HepG2 (cell line): ENCODE data around the gene CUL7. TPM values are rescaled to one million over a fixed set of nuclear protein-coding genes. Genes with fewer than 3 reads are reported as not detected.

Experiments
- FOXC1 ChIP-seq: sonication (generic); formaldehyde crosslinking; IDR thresholded peaks from 2 replicates; pipeline ENCODE4 v1.8.0; 2022; ENCODE audit warnings: mild to moderate bottlenecking, missing genetic modification reagents, borderline replicate concordance
- HDAC2 ChIP-seq: sonication (generic); formaldehyde crosslinking; IDR thresholded peaks from 2 replicates; pipeline ENCODE4 v1.4.0; 2020; ENCODE audit warnings: missing genetic modification reagents
- ISX ChIP-seq: sonication (generic); formaldehyde crosslinking; conservative IDR thresholded peaks from 2 replicates; pipeline ENCODE4 v1.5.0; 2020; ENCODE audit warnings: missing genetic modification reagents
- MIER3 ChIP-seq: IDR thresholded peaks from 2 replicates; pipeline ENCODE4 v1.6.1; 2016; ENCODE audit warnings: missing compliant biosample characterization, borderline replicate concordance
- NFATC3 ChIP-seq: sonication (generic); formaldehyde crosslinking; IDR thresholded peaks from 2 replicates; pipeline ENCODE4 v1.5.1; 2020; ENCODE audit warnings: mild to moderate bottlenecking, missing genetic modification reagents
- RXRA ChIP-seq: sonication (generic); formaldehyde crosslinking; IDR thresholded peaks from 2 replicates; pipeline ENCODE4 v1.5.1; 2020; ENCODE audit warnings: missing genetic modification reagents
- SNRNP70 ChIP-seq: fragments of 200-400 bp; formaldehyde crosslinking; IDR thresholded peaks from 2 replicates; pipeline ENCODE4 v1.6.1; 2017; ENCODE audit warnings: mild to moderate bottlenecking, low read depth, low read length, moderate library complexity
- SOX6 ChIP-seq, 2 experiments: fragments of 450-650 bp in 1 of 2; sonication (generic) in 1 of 2; formaldehyde crosslinking in 1 of 2; IDR thresholded peaks; 2 replicates each; pipeline versions ENCODE4 v1.4.0 to v1.6.1; 2017 to 2020; ENCODE audit warnings: antibody characterized with exemption in 1 of 2, mild to moderate bottlenecking in 1 of 2, missing genetic modification reagents in 1 of 2
- U2AF2 ChIP-seq: fragments of 200-400 bp; formaldehyde crosslinking; IDR thresholded peaks from 2 replicates; pipeline ENCODE4 v1.6.1; 2017; ENCODE audit warnings: low read depth, mild to moderate bottlenecking, low read length
- ZBTB25 ChIP-seq: IDR thresholded peaks from 2 replicates; pipeline ENCODE4 v1.6.1; 2018; ENCODE audit warnings: missing genetic modification reagents
- ZEB1 ChIP-seq: IDR thresholded peaks from 2 replicates; pipeline ENCODE4 v1.6.1; 2012; ENCODE audit warnings: mild to moderate bottlenecking, low read depth, inconsistent platforms; ENCODE audit not compliant: insufficient replicate concordance
- ZFP90 ChIP-seq: sonication (generic); formaldehyde crosslinking; IDR thresholded peaks from 2 replicates; pipeline ENCODE4 v1.8.0; 2022; ENCODE audit warnings: missing genetic modification reagents, mild to moderate bottlenecking, inconsistent platforms, borderline replicate concordance
- ZNF143 ChIP-seq: sonication (generic); formaldehyde crosslinking; IDR thresholded peaks from 2 replicates; pipeline ENCODE4 v1.4.0; 2020; ENCODE audit warnings: missing genetic modification reagents
- ZNF160 ChIP-seq: sonication (generic); formaldehyde crosslinking; IDR thresholded peaks from 2 replicates; pipeline ENCODE4 v1.8.0; 2022; ENCODE audit warnings: mild to moderate bottlenecking, inconsistent platforms, missing genetic modification reagents
- ZNF841 ChIP-seq: sonication (generic); formaldehyde crosslinking; IDR thresholded peaks from 2 replicates; pipeline ENCODE4 v1.8.1; 2023; ENCODE audit warnings: missing genetic modification reagents, borderline replicate concordance
- polyA plus RNA-seq, 8 experiments: library from polyadenylated mRNA; depleted of rRNA in 3 of 8; stranded (reverse) in 7 of 8; unstranded in 1 of 8; fragments of >200 nt; fragmentation: Illumina TruSeq in 4 of 8; extraction: Trizol in 4 of 8; gene quantifications; 2 replicates each; pipeline versions ENCODE4 v1.2.1 to v1.2.3, GENCODE V29; 2011 to 2016; ENCODE audit warnings: low read depth in 4 of 8, missing spikeins in 1 of 8, mixed read lengths in 1 of 8; ENCODE audit not compliant: insufficient read depth in 1 of 8
- total RNA-seq, 5 experiments: library from RNA; depleted of rRNA; stranded (reverse); fragments of >200 nt; fragmentation: Illumina TruSeq; extraction: Trizol; gene quantifications; 2 replicates each; pipeline ENCODE4 v1.2.3, GENCODE V29; 2016; ENCODE audit warnings: low read depth in 1 of 5
- TF ChIP-seq, protein P1 (sequence below): sonication (generic); formaldehyde crosslinking; IDR thresholded peaks from 2 replicates; pipeline ENCODE4 v1.4.0; 2020; ENCODE audit warnings: missing genetic modification reagents
- TF ChIP-seq, protein P2 (sequence below): IDR thresholded peaks from 2 replicates; pipeline ENCODE4 v1.6.1; 2016; ENCODE audit warnings: low read depth, missing genetic modification reagents, missing compliant biosample characterization
- TF ChIP-seq, protein P3 (sequence below): IDR thresholded peaks from 2 replicates; pipeline ENCODE4 v1.6.1; 2016; ENCODE audit warnings: missing compliant biosample characterization, missing genetic modification reagents, borderline replicate concordance
- TF ChIP-seq, protein P4 (sequence below): sonication (generic); formaldehyde crosslinking; IDR thresholded peaks from 2 replicates; pipeline ENCODE4 v1.4.0; 2020; ENCODE audit warnings: missing genetic modification reagents

The CUL7 gene
- total and polyA plus RNA-seq, 2 of the 13 experiments (the other 11 are each of a cell fraction or from before 2014, with no cell fraction given) = 32.0 to 60.7 TPM

DNA sequence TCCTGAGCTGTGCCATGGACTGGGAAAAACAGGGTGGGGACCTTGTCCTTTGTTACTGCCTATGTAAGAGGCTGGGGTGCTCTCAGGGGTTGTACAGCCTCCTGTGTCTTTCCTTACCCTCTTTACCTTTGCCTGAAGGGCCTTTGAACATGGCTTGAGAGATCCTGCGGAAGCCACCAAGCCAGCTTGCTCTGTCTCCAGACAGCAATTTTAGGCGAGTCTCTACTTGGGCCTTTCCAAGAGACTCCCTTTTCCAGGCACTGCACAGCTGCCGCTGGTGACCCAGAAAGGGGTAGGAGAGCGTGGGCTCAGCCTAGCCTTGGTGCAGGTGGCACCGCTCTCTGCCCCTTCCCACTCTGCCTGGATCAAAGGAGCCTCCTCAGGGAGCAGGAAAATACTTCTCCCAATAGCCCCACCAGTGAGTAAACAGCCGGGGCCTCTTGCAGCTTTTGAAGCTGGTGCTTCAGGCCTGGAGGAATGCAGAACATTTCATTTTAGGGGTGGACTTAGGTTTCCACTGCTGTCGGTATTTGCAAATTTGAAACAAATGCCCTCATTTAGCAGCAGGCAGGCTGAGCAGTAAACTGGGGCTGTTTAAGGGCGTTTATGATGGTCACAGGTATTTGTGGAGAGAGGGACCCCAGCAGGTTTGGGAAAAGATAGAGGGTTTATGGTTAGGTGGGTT is 36.4 kb upstream of the CUL7 start (continued):
- no peak; the same call in 1 of the 2 replicates for TF ChIP-seq ZNF160 (CRISPR knock-in tag)
- no peak for TF ChIP-seq ZNF841 (CRISPR knock-in tag)
- TF ChIP-seq, protein P1, sequence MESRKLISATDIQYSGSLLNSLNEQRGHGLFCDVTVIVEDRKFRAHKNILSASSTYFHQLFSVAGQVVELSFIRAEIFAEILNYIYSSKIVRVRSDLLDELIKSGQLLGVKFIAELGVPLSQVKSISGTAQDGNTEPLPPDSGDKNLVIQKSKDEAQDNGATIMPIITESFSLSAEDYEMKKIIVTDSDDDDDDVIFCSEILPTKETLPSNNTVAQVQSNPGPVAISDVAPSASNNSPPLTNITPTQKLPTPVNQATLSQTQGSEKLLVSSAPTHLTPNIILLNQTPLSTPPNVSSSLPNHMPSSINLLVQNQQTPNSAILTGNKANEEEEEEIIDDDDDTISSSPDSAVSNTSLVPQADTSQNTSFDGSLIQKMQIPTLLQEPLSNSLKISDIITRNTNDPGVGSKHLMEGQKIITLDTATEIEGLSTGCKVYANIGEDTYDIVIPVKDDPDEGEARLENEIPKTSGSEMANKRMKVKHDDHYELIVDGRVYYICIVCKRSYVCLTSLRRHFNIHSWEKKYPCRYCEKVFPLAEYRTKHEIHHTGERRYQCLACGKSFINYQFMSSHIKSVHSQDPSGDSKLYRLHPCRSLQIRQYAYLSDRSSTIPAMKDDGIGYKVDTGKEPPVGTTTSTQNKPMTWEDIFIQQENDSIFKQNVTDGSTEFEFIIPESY = peak; percentile 64; the same call in 1 of the 2 replicates
- no peak for TF ChIP-seq ZFP90 (CRISPR knock-in tag)
- TF ChIP-seq NFATC3 = 0 out of 2 replicates have a peak, but pooled peaks have one; percentile 22
- peak; percentile 95 for TF ChIP-seq HDAC2
- no peak; the same call in 1 of the 2 replicates for TF ChIP-seq ZNF143 (CRISPR knock-in tag)
- TF ChIP-seq ZBTB25 (CRISPR knock-in tag) = peak; percentile 61; the same call in 1 of the 2 replicates
- peak; percentile 88 for TF ChIP-seq RXRA (CRISPR knock-in tag)
- TF ChIP-seq ZEB1 = no peak
- TF ChIP-seq ISX = no peak
- no peak for TF ChIP-seq SNRNP70
- TF ChIP-seq, protein P2, sequence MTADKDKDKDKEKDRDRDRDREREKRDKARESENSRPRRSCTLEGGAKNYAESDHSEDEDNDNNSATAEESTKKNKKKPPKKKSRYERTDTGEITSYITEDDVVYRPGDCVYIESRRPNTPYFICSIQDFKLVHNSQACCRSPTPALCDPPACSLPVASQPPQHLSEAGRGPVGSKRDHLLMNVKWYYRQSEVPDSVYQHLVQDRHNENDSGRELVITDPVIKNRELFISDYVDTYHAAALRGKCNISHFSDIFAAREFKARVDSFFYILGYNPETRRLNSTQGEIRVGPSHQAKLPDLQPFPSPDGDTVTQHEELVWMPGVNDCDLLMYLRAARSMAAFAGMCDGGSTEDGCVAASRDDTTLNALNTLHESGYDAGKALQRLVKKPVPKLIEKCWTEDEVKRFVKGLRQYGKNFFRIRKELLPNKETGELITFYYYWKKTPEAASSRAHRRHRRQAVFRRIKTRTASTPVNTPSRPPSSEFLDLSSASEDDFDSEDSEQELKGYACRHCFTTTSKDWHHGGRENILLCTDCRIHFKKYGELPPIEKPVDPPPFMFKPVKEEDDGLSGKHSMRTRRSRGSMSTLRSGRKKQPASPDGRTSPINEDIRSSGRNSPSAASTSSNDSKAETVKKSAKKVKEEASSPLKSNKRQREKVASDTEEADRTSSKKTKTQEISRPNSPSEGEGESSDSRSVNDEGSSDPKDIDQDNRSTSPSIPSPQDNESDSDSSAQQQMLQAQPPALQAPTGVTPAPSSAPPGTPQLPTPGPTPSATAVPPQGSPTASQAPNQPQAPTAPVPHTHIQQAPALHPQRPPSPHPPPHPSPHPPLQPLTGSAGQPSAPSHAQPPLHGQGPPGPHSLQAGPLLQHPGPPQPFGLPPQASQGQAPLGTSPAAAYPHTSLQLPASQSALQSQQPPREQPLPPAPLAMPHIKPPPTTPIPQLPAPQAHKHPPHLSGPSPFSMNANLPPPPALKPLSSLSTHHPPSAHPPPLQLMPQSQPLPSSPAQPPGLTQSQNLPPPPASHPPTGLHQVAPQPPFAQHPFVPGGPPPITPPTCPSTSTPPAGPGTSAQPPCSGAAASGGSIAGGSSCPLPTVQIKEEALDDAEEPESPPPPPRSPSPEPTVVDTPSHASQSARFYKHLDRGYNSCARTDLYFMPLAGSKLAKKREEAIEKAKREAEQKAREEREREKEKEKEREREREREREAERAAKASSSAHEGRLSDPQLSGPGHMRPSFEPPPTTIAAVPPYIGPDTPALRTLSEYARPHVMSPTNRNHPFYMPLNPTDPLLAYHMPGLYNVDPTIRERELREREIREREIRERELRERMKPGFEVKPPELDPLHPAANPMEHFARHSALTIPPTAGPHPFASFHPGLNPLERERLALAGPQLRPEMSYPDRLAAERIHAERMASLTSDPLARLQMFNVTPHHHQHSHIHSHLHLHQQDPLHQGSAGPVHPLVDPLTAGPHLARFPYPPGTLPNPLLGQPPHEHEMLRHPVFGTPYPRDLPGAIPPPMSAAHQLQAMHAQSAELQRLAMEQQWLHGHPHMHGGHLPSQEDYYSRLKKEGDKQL (CRISPR knock-in tag) = peak; percentile 82
- TF ChIP-seq, protein P3, sequence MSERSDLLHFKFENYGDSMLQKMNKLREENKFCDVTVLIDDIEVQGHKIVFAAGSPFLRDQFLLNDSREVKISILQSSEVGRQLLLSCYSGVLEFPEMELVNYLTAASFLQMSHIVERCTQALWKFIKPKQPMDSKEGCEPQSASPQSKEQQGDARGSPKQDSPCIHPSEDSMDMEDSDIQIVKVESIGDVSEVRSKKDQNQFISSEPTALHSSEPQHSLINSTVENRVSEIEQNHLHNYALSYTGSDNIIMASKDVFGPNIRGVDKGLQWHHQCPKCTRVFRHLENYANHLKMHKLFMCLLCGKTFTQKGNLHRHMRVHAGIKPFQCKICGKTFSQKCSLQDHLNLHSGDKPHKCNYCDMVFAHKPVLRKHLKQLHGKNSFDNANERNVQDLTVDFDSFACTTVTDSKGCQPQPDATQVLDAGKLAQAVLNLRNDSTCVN (CRISPR knock-in tag) = no peak
- TF ChIP-seq SOX6 (IDR thresholded peaks at IDR 0.05) = no peak
- TF ChIP-seq SOX6 (CRISPR knock-in tag; IDR thresholded peaks at IDR 0.05) = peak; percentile 64; the same call in 1 of the 2 replicates
- TF ChIP-seq FOXC1 (CRISPR knock-in tag) = peak; percentile 83; the same call in 1 of the 2 replicates
- peak; percentile 49; the same call in 1 of the 2 replicates for TF ChIP-seq MIER3 (CRISPR knock-in tag)
- TF ChIP-seq U2AF2 = no peak
- TF ChIP-seq, protein P4, sequence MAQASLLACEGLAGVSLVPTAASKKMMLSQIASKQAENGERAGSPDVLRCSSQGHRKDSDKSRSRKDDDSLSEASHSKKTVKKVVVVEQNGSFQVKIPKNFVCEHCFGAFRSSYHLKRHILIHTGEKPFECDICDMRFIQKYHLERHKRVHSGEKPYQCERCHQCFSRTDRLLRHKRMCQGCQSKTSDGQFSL (CRISPR knock-in tag) = no peak
